ENCODE results near the gene RHOT2.

RHOT2 gene

GRCh38 chr16:671353-672131, 3.6 kb downstream of the RHOT2 start:
- DNase-seq, result no peak

- no peak for DNase-seq
Measured at GRCh38 chr16:672371-672770, 4.4 kb downstream of the RHOT2 start.

- DNase-seq, result no peak
Measured at GRCh38 chr16:672851-673250, 4.9 kb downstream of the RHOT2 start.

- DNase-seq, result no peak
Measured at GRCh38 chr16:673399-673991, 5.6 kb downstream of the RHOT2 start.

GRCh38 chr16:674214-674881, 6.4 kb downstream of the RHOT2 start:
- no peak for DNase-seq

GRCh38 chr16:674968-675883, 7.3 kb downstream of the RHOT2 start, which contains the start of gene RHBDL1:
Gene RHBDL1 (plus strand): TSS chr16:675671. CDS start chr16:675791, 120 bp downstream.
- DNase-seq, result no peak

GRCh38 chr16:675884-676564, 8.1 kb downstream of the RHOT2 start:
- DNase-seq, result no peak

GRCh38 chr16:676565-676902, 8.6 kb downstream of the RHOT2 start:
- DNase-seq, result no peak

GRCh38 chr16:676913-677312, 9.0 kb downstream of the RHOT2 start:
- DNase-seq, result no peak

GRCh38 chr16:677316-678190, 9.6 kb downstream of the RHOT2 start:
- DNase-seq, result no peak

- no peak for DNase-seq
Measured at GRCh38 chr16:678209-678857, 10.4 kb downstream of the RHOT2 start.

- peak in 1 of 2 donors; percentile 39 for DNase-seq
Measured at GRCh38 chr16:678858-679813, 11.2 kb downstream of the RHOT2 start.

- DNase-seq, result peak; percentile 87 to 89
Measured at GRCh38 chr16:679814-680624, 12.1 kb downstream of the RHOT2 start, which contains the start of gene STUB1. Gene STUB1 (plus strand): TSS chr16:680410. CDS start chr16:680526, 116 bp downstream.

GRCh38 chr16:680625-680945, 12.7 kb downstream of the RHOT2 start:
- DNase-seq, result no peak

GRCh38 chr16:680967-681745, 13.2 kb downstream of the RHOT2 start:
- DNase-seq, result peak in 1 of 2 donors; percentile 25

GRCh38 chr16:681746-682427, 14.0 kb downstream of the RHOT2 start:
- DNase-seq, result no peak
